Measurements from ENCODE around the gene AHCTF1. TPM values are rescaled to one million over a fixed set of nuclear protein-coding genes. Genes with fewer than 3 reads are reported as not detected.
"Not testable (repeated sequence)": the region's sequence is repeated elsewhere in the genome, so short reads cannot be mapped to it uniquely, and the experiment has no call there.

The AHCTF1 gene
- total and polyA plus RNA-seq, 4 donors: 4.2 to 17.5 (median 10.6) TPM

- H3K9ac ChIP-seq (ENCODE audit: low read depth in 1 of 2, low read length in 2 of 2): no peak overlapping the region
- H3K36me3 ChIP-seq (ENCODE audit: control insufficient read depth in 4 of 4, insufficient read depth in 3 of 4, low read depth in 1 of 4, low read length in 3 of 4): no peaks in the 10 kb centered on the region
- peaks cover 0 to under 1% (median 0%) of the 10 kb centered on the region in 4 donors for H3K27me3 ChIP-seq (ENCODE audit: control insufficient read depth in 4 of 4, insufficient read depth in 4 of 4, low read length in 3 of 4)
- no peaks in the 10 kb centered on the region for H3K4me1 ChIP-seq (ENCODE audit: control insufficient read depth in 4 of 4, insufficient read depth in 4 of 4, low read length in 3 of 4)
- H3K4me3 ChIP-seq (ENCODE audit: low read depth in 1 of 3, low read length in 3 of 3): no peak overlapping the region
- no peak for DNase-seq (ENCODE audit: low spot score)
- H3K27ac ChIP-seq (ENCODE audit: low read depth in 1 of 2, low read length in 2 of 2): no peak overlapping the region
- no peak for TF ChIP-seq FOXA2 (IDR thresholded peaks at IDR 0.05)
- 92% methylated on average over 1 of the region's 1 CpG for WGBS
- H3K9me3 ChIP-seq (ENCODE audit: control insufficient read depth in 4 of 4, low read length in 3 of 4): peaks cover 0 to 9% (median 3%) of the 10 kb centered on the region in 4 donors
These were observed 106.1 kb downstream of the AHCTF1 start for GRCh38 chr1:246825557-246826175.

GRCh38 chr1:246824541-246824940 lies 107.2 kb downstream of the AHCTF1 start:
- Histone ChIP-seq H3K27ac (ENCODE audit: low read depth in 1 of 2, low read length in 2 of 2) (no peak overlapping the region), H3K4me3 (ENCODE audit: low read depth in 1 of 3, low read length in 3 of 3) (no peak overlapping the region), H3K4me1 (ENCODE audit: control insufficient read depth in 4 of 4, insufficient read depth in 4 of 4, low read length in 3 of 4) (no peaks in the 10 kb centered on the region), H3K36me3 (ENCODE audit: control insufficient read depth in 4 of 4, insufficient read depth in 3 of 4, low read depth in 1 of 4, low read length in 3 of 4) (no peaks in the 10 kb centered on the region), H3K9me3 (ENCODE audit: control insufficient read depth in 4 of 4, low read length in 3 of 4) (peaks cover 0 to 8% (median 3%) of the 10 kb centered on the region in 4 donors), H3K9ac (ENCODE audit: low read depth in 1 of 2, low read length in 2 of 2) (no peak overlapping the region), H3K27me3 (ENCODE audit: control insufficient read depth in 4 of 4, insufficient read depth in 4 of 4, low read length in 3 of 4) (peaks cover 0 to 3% (median 0%) of the 10 kb centered on the region in 4 donors)
- TF ChIP-seq GABPA (IDR thresholded peaks at IDR 0.05 in 1 of 2, conservative IDR thresholded peaks at IDR 0.05 in 1 of 2) (no peak), JUND (IDR thresholded peaks at IDR 0.05) (no peak), FOXA2 (IDR thresholded peaks at IDR 0.05) (no peak)
- 96% methylated on average over 2 of the region's 2 CpGs for WGBS
- no peak for DNase-seq (ENCODE audit: low spot score)

- not testable (repeated sequence) for H3K9me3 ChIP-seq (ENCODE audit: control insufficient read depth in 4 of 4, low read length in 3 of 4); H3K4me1 ChIP-seq (ENCODE audit: control insufficient read depth in 4 of 4, insufficient read depth in 4 of 4, low read length in 3 of 4); H3K27me3 ChIP-seq (ENCODE audit: control insufficient read depth in 4 of 4, insufficient read depth in 4 of 4, low read length in 3 of 4); H3K9ac ChIP-seq (ENCODE audit: low read depth in 1 of 2, low read length in 2 of 2); H3K27ac ChIP-seq (ENCODE audit: low read depth in 1 of 2, low read length in 2 of 2); DNase-seq (ENCODE audit: low spot score); H3K4me3 ChIP-seq (ENCODE audit: low read depth in 1 of 3, low read length in 3 of 3); H3K36me3 ChIP-seq (ENCODE audit: control insufficient read depth in 4 of 4, insufficient read depth in 3 of 4, low read depth in 1 of 4, low read length in 3 of 4)
- WGBS: 89% methylated on average over 7 of the region's 7 CpGs
These were observed 109.6 kb downstream of the AHCTF1 start for GRCh38 chr1:246822154-246822553.

- H3K4me1 ChIP-seq (ENCODE audit: control insufficient read depth in 4 of 4, insufficient read depth in 4 of 4, low read length in 3 of 4): no peaks in the 10 kb centered on the region
- H3K27me3 ChIP-seq (ENCODE audit: control insufficient read depth in 4 of 4, insufficient read depth in 4 of 4, low read length in 3 of 4): peaks cover 0 to 3% (median 0%) of the 10 kb centered on the region in 4 donors
- H3K4me3 ChIP-seq (ENCODE audit: low read depth in 1 of 3, low read length in 3 of 3): no peak overlapping the region
- H3K9ac ChIP-seq (ENCODE audit: low read depth in 1 of 2, low read length in 2 of 2): no peak overlapping the region
- H3K36me3 ChIP-seq (ENCODE audit: control insufficient read depth in 4 of 4, insufficient read depth in 3 of 4, low read depth in 1 of 4, low read length in 3 of 4): no peaks in the 10 kb centered on the region
- TF ChIP-seq ATF3 (IDR thresholded peaks at IDR 0.05): no peak
- no peak for TF ChIP-seq REST (IDR thresholded peaks at IDR 0.05)
- no peaks in the 10 kb centered on the region for H3K9me3 ChIP-seq (ENCODE audit: control insufficient read depth in 4 of 4, low read length in 3 of 4)
- 86% methylated on average over 7 of the region's 7 CpGs for WGBS
- no peak overlapping the region for H3K27ac ChIP-seq (ENCODE audit: low read depth in 1 of 2, low read length in 2 of 2)
- DNase-seq (ENCODE audit: low spot score): no peak
These were observed 111.1 kb downstream of the AHCTF1 start for GRCh38 chr1:246820666-246821065.

GRCh38 chr1:246817778-246818177 lies 114.0 kb downstream of the AHCTF1 start:
- not testable (repeated sequence) for H3K36me3 ChIP-seq (ENCODE audit: control insufficient read depth in 4 of 4, insufficient read depth in 3 of 4, low read depth in 1 of 4, low read length in 3 of 4); H3K27ac ChIP-seq (ENCODE audit: low read depth in 1 of 2, low read length in 2 of 2); H3K9ac ChIP-seq (ENCODE audit: low read depth in 1 of 2, low read length in 2 of 2); DNase-seq (ENCODE audit: low spot score); H3K4me3 ChIP-seq (ENCODE audit: low read depth in 1 of 3, low read length in 3 of 3); H3K9me3 ChIP-seq (ENCODE audit: control insufficient read depth in 4 of 4, low read length in 3 of 4); H3K4me1 ChIP-seq (ENCODE audit: control insufficient read depth in 4 of 4, insufficient read depth in 4 of 4, low read length in 3 of 4); H3K27me3 ChIP-seq (ENCODE audit: control insufficient read depth in 4 of 4, insufficient read depth in 4 of 4, low read length in 3 of 4)
- WGBS: 64% methylated on average over 3 of the region's 9 CpGs
